Stimulated activated CD4-positive, alpha-beta T cell treated with anti-CD3 and anti-CD28 coated beads, Interleukin-4, amount 100 ng/mL, for 1 hour (primary cell): ENCODE data around the gene MYO10.
A peak's percentile ranks its signal among the peaks of the same experiment; 100 is the strongest.

ENCODE experiments used
- DNase-seq: peaks from one replicate; pipeline ENCODE4 v3.0.0-alpha.2; 2020

The MYO10 gene

GRCh38 chr5:16806711-16807546, 129.2 kb downstream of the MYO10 start:
- no peak for DNase-seq

- no peak for DNase-seq
Measured at GRCh38 chr5:16805486-16805885, 130.6 kb downstream of the MYO10 start.

GRCh38 chr5:16803831-16804230, 132.3 kb downstream of the MYO10 start:
- DNase-seq, result no peak

- no peak for DNase-seq
Measured at GRCh38 chr5:16800477-16800876, 135.6 kb downstream of the MYO10 start.

GRCh38 chr5:16799796-16800195, 136.3 kb downstream of the MYO10 start:
- DNase-seq, result no peak

GRCh38 chr5:16797951-16798350, 138.1 kb downstream of the MYO10 start:
- no peak for DNase-seq

- no peak for DNase-seq
Measured at GRCh38 chr5:16794269-16794913, 141.7 kb downstream of the MYO10 start.

- no peak for DNase-seq
Measured at GRCh38 chr5:16792598-16793275, 143.4 kb downstream of the MYO10 start.

- no peak for DNase-seq
Measured at GRCh38 chr5:16791904-16792597, 144.0 kb downstream of the MYO10 start.

GRCh38 chr5:16791036-16791705, 144.9 kb downstream of the MYO10 start:
- DNase-seq, result no peak

- DNase-seq, result no peak
Measured at GRCh38 chr5:16788957-16789356, 147.1 kb downstream of the MYO10 start.

- no peak for DNase-seq
Measured at GRCh38 chr5:16787278-16787677, 148.8 kb downstream of the MYO10 start.

GRCh38 chr5:16784843-16785791, 151.0 kb downstream of the MYO10 start:
- peak; percentile 50 for DNase-seq

- no peak for DNase-seq
Measured at GRCh38 chr5:16784088-16784487, 152.0 kb downstream of the MYO10 start.

- DNase-seq, result no peak
Measured at GRCh38 chr5:16781828-16782626, 154.1 kb downstream of the MYO10 start.

GRCh38 chr5:16780325-16780724, 155.8 kb downstream of the MYO10 start:
- DNase-seq, result no peak

GRCh38 chr5:16777432-16777831, 158.7 kb downstream of the MYO10 start:
- DNase-seq, result no peak

- DNase-seq, result no peak
Measured at GRCh38 chr5:16776611-16777251, 159.4 kb downstream of the MYO10 start.

- DNase-seq, result no peak
Measured at GRCh38 chr5:16774806-16775205, 161.3 kb downstream of the MYO10 start.

- DNase-seq, result no peak
Measured at GRCh38 chr5:16773991-16774390, 162.1 kb downstream of the MYO10 start.
